OCI-LY3 (cell line): ENCODE results near the gene ATP6V1G3.
"Not testable (repeated sequence)": the region's sequence is repeated elsewhere in the genome, so short reads cannot be mapped to it uniquely, and the experiment has no call there.

Experiments
- EZH2phosphoT487 ChIP-seq: fragments of 200-600 bp; shearing (Covaris generic); IDR thresholded peaks from 2 replicates; pipeline ENCODE4 v1.6.1; 2018; ENCODE audit warnings: antibody characterized with exemption, mixed run types, low read depth
- TF ChIP-seq, protein P1 (sequence below): fragments of 200-600, 300-600 bp; sonication (generic); IDR thresholded peaks from 2 replicates; pipeline ENCODE4 v1.5.1; 2014; ENCODE audit warnings: antibody characterized with exemption, low read length, low read depth

DNA sequence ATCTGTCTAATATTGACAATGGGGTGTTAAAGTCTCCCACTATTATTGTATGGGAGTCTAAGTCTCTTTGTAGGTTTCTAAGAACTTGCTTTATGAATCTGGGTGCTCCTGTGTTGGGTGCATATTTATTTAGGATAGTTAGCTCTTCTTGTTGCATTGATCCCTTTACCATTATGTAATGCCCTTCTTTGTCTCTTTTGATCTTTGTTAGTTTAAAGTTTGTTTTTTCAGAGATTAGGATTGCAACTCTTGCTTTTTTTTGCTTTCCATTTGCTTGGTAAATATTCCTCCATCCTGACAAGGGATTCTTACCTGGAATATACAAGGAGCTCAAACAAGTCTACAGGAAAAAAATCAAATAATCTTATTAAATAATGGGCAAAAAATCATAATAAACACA is 63.1 kb downstream of the ATP6V1G3 start:
- TF ChIP-seq, protein P1, sequence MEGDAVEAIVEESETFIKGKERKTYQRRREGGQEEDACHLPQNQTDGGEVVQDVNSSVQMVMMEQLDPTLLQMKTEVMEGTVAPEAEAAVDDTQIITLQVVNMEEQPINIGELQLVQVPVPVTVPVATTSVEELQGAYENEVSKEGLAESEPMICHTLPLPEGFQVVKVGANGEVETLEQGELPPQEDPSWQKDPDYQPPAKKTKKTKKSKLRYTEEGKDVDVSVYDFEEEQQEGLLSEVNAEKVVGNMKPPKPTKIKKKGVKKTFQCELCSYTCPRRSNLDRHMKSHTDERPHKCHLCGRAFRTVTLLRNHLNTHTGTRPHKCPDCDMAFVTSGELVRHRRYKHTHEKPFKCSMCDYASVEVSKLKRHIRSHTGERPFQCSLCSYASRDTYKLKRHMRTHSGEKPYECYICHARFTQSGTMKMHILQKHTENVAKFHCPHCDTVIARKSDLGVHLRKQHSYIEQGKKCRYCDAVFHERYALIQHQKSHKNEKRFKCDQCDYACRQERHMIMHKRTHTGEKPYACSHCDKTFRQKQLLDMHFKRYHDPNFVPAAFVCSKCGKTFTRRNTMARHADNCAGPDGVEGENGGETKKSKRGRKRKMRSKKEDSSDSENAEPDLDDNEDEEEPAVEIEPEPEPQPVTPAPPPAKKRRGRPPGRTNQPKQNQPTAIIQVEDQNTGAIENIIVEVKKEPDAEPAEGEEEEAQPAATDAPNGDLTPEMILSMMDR, result not testable (repeated sequence)
- TF ChIP-seq EZH2phosphoT487, result not testable (repeated sequence)
